Measurements from ENCODE around the gene HIRA.

HIRA gene

DNA sequence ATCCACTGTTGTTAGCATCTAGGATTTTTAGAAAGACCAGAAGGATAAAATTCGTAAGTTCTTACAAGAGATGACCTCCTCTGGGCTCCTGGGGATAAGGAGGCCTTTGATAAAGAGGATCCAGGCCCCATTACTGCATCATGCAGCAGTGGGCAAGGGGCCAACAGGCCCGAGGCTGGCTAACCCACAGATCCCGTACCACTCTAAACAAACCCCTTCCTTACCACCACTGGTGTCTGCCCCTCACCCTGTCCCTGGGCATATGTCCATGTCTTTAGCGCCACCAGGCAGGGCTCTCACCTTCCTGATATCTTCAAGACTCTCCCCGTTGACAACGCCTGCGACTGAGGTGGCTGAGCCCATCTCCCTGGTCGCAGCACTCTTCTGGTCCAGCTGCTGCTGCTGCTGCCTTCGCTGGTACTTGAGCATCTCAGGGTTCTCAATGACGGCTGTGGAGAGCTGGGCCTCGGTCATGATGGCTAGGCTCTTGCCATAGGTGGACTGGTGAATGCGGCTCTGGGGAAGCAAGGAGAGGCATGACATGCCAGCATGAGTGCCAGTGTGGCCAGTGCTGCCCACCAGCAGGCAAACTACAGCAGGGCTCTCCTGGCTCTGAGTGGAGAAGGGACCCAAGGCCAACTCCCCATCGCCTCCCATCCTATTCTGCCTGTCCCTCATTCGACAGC lies 46.2 kb downstream of the HIRA start:
- no peaks in the 10 kb centered on the region for H3F3A ChIP-seq (ENCODE audit: control insufficient read depth, insufficient read depth)
- no peaks in the 10 kb centered on the region for H3K4me1 ChIP-seq (ENCODE audit: control insufficient read depth, low read length)
- H3K9me2 ChIP-seq (replicated peaks; ENCODE audit: control insufficient read depth, low read length): no peaks in the 10 kb centered on the region
- H3K27me3 ChIP-seq (ENCODE audit: control insufficient read depth, low read length): no peaks in the 10 kb centered on the region
- TF ChIP-seq, protein P1, sequence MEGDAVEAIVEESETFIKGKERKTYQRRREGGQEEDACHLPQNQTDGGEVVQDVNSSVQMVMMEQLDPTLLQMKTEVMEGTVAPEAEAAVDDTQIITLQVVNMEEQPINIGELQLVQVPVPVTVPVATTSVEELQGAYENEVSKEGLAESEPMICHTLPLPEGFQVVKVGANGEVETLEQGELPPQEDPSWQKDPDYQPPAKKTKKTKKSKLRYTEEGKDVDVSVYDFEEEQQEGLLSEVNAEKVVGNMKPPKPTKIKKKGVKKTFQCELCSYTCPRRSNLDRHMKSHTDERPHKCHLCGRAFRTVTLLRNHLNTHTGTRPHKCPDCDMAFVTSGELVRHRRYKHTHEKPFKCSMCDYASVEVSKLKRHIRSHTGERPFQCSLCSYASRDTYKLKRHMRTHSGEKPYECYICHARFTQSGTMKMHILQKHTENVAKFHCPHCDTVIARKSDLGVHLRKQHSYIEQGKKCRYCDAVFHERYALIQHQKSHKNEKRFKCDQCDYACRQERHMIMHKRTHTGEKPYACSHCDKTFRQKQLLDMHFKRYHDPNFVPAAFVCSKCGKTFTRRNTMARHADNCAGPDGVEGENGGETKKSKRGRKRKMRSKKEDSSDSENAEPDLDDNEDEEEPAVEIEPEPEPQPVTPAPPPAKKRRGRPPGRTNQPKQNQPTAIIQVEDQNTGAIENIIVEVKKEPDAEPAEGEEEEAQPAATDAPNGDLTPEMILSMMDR (IDR thresholded peaks at IDR 0.05; ENCODE audit: low read depth, low read length, poor library complexity, severe bottlenecking): no peak
- TF ChIP-seq EZH2phosphoT487 (IDR thresholded peaks at IDR 0.05; ENCODE audit: borderline replicate concordance, low read length): no peak
- H3K4me2 ChIP-seq (ENCODE audit: low read length): no peak overlapping the region
- peaks cover 92% of the 10 kb centered on the region for H3K36me3 ChIP-seq (ENCODE audit: control insufficient read depth, low read length)
- no peaks in the 10 kb centered on the region for H3K79me2 ChIP-seq (ENCODE audit: control insufficient read depth, low read length)
- no peak overlapping the region for H3K27ac ChIP-seq (ENCODE audit: low read depth, low read length)
- no peaks in the 10 kb centered on the region for H4K20me1 ChIP-seq (ENCODE audit: control insufficient read depth, insufficient read depth, low read depth, low read length)
- H3K4me3 ChIP-seq (ENCODE audit: low read length): no peak overlapping the region
- H3K9me3 ChIP-seq (ENCODE audit: control insufficient read depth, insufficient read depth, low read length): no peaks in the 10 kb centered on the region

DNA sequence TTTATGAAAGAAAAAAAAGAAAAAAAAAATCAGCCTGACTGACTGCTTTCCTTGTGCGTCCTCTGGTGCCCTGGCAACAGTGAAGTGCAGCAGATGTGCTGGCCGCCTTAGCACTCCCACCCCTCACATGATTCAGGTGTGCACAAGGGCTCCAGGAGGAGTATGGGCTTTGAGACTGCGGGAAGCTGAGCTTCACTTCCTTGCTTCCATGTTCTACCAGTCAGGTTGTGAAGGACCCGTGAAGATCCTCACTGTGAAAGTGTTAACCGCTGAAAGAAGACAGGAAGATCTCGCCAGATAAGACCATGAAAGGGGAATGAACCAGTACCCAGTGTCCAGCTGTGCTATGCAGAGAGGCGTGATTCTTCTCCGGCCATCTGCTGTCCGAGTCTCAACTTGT lies 48.2 kb downstream of the HIRA start:
- H3K4me2 ChIP-seq (ENCODE audit: low read length): no peak overlapping the region
- H3K9me3 ChIP-seq (ENCODE audit: control insufficient read depth, insufficient read depth, low read length): no peaks in the 10 kb centered on the region
- H3K4me1 ChIP-seq (ENCODE audit: control insufficient read depth, low read length): no peaks in the 10 kb centered on the region
- peaks cover 78% of the 10 kb centered on the region for H3K36me3 ChIP-seq (ENCODE audit: control insufficient read depth, low read length)
- no peak overlapping the region for H3K27ac ChIP-seq (ENCODE audit: low read depth, low read length)
- no peaks in the 10 kb centered on the region for H3K27me3 ChIP-seq (ENCODE audit: control insufficient read depth, low read length)
- no peaks in the 10 kb centered on the region for H3K79me2 ChIP-seq (ENCODE audit: control insufficient read depth, low read length)
- TF ChIP-seq, protein P1 (IDR thresholded peaks at IDR 0.05; ENCODE audit: low read depth, low read length, poor library complexity, severe bottlenecking): no peak
- TF ChIP-seq EZH2phosphoT487 (IDR thresholded peaks at IDR 0.05; ENCODE audit: borderline replicate concordance, low read length): no peak
- H3K9me2 ChIP-seq (replicated peaks; ENCODE audit: control insufficient read depth, low read length): no peaks in the 10 kb centered on the region
- no peak overlapping the region for H3K4me3 ChIP-seq (ENCODE audit: low read length)
- H4K20me1 ChIP-seq (ENCODE audit: control insufficient read depth, insufficient read depth, low read depth, low read length): no peaks in the 10 kb centered on the region
- H3F3A ChIP-seq (ENCODE audit: control insufficient read depth, insufficient read depth): no peaks in the 10 kb centered on the region

DNA sequence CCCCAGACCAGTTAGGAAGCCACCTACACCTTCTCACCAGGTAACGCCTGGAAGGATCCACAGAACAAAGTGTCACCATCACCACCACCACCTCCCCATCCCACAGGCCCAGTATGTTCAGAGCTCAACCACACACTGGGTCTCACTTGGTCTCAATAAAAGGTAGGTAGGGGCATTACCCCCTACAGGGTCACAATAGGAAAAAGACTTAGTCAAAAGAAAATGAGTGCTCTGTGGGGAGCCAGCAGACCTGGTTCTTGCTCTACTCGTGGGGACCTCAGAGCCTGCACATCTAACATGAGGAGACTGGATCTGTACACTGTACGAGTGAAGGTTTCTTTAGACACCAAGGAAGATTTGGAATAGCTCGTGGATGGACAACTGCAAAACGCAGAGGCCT lies 49.3 kb downstream of the HIRA start:
- Histone ChIP-seq H3K4me2 (ENCODE audit: low read length) (no peak overlapping the region), H3K9me2 (replicated peaks; ENCODE audit: control insufficient read depth, low read length) (no peaks in the 10 kb centered on the region), H3K27me3 (ENCODE audit: control insufficient read depth, low read length) (no peaks in the 10 kb centered on the region), H3K4me3 (ENCODE audit: low read length) (no peak overlapping the region), H3F3A (ENCODE audit: control insufficient read depth, insufficient read depth) (no peaks in the 10 kb centered on the region), H3K9me3 (ENCODE audit: control insufficient read depth, insufficient read depth, low read length) (no peaks in the 10 kb centered on the region), H4K20me1 (ENCODE audit: control insufficient read depth, insufficient read depth, low read depth, low read length) (no peaks in the 10 kb centered on the region), H3K79me2 (ENCODE audit: control insufficient read depth, low read length) (no peaks in the 10 kb centered on the region), H3K27ac (ENCODE audit: low read depth, low read length) (no peak overlapping the region), H3K4me1 (ENCODE audit: control insufficient read depth, low read length) (no peaks in the 10 kb centered on the region), H3K36me3 (ENCODE audit: control insufficient read depth, low read length) (peaks cover 78% of the 10 kb centered on the region)
- TF ChIP-seq, protein P1 (IDR thresholded peaks at IDR 0.05; ENCODE audit: low read depth, low read length, poor library complexity, severe bottlenecking): no peak
- TF ChIP-seq EZH2phosphoT487 (IDR thresholded peaks at IDR 0.05; ENCODE audit: borderline replicate concordance, low read length): no peak

Measured in DOHH2 (cell line).